ENCODE measurements around the gene TDRD7.

TDRD7 gene

GRCh38 chr9:97529363-97530076 lies 117.6 kb downstream of the TDRD7 start:
- peak; percentile 16 for DNase-seq (ENCODE audit: low read depth)

DNA sequence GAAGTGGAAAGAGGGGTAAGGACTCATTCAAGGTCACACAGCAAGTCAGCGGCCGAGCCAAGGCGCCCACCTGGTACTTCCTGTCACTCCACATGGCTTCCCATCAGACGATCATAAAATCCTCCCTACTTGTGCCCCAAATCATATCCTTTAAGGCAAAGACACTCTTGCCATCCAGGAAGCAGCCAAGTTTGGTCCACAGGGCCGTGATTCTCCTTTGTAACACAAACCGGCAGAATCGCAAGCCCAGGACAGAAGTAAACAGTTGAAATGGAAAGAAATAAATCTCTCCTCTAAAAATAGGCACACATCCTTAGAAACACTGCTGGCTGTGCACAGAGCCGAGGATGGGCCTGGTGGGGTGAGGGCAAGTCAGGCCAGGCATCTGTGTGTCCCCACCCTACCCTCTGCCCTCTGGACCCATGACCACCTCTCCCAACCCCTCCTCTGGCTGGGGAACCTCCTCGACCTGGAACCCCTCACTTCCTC lies 120.0 kb downstream of the TDRD7 start:
- DNase-seq (ENCODE audit: low read depth): no peak

GRCh38 chr9:97534185-97534584 lies 122.3 kb downstream of the TDRD7 start:
- DNase-seq (ENCODE audit: low read depth): no peak

DNA sequence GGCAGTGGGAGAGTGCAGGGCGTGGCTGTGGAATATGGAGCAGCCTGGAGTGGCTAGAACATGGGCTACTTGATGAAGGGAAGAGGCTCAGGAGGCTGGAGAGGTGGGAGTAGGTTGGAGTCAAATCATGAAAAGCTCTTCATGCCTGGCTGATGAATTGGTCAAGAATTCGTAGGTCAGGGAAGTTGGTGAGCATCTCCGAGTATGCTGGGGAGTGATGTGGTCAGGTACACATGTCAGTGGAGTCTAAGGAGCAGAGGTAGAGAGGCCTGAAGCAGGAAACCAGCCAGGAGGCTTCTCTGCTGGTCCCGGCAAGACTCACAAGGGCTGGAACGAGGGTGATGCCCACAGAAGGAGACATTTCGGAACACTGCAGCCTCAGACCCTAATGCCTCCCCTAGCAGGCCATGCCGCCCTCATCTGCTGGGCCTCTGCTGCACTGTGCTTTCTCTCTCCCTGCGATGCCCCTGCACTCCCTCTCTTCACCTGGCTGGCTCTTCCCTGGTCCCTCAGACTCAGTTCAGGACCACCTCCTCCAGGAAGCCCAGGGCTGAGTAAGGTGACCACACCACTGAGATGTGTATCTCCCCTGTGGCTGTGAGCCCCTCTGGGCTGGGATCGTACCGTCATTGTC lies 123.2 kb downstream of the TDRD7 start:
- no peak for DNase-seq (ENCODE audit: low read depth)

DNA sequence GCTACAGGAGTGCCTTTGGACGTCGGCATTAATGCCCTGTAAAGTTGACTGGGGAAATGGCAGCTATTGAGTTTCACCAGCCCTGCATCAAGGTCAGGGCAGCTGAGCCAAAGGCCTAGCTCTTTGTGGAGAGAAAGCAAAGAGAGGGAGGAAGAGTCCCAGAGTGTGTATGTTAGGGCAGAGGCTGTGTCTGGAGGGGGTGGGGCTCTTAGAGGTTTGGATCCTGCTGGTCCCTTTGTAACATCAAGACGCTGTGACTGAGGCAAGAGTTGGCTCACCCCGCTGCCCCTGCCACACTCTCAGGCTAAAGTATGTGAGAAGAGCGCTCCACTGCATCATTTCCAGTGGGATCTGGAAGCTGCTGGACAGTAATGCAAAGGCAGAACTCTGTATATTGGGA lies 123.9 kb downstream of the TDRD7 start:
- no peak for DNase-seq (ENCODE audit: low read depth)

- DNase-seq (ENCODE audit: low read depth): no peak
Measured at GRCh38 chr9:97536480-97536879, 124.6 kb downstream of the TDRD7 start.

- no peak for DNase-seq (ENCODE audit: low read depth)
Measured at GRCh38 chr9:97543561-97543960, 131.7 kb downstream of the TDRD7 start.

DNA sequence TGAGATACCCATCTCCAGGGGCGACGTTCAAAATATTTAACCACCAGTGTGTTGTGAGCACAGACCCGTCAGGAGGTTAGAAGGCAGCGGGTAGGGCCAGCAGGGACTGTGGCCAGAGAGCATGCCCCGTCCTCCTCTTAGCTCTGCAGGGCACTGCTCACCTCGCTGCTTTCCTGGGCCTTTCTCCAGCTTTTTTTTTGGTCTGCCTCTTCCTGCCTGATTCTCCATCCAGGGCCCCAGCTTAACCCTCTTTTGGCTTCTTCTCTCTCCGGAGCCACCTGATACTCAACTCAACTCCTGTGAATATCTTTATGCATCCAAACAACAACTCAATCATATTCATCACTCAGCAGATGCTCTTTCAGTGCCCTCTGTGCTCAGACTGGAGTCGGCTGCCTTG lies 133.6 kb downstream of the TDRD7 start:
- no peak for DNase-seq (ENCODE audit: low read depth)
